IPS-11a (cell line): ENCODE data around the gene TSHZ2.
A peak's percentile ranks its signal among the peaks of the same experiment; 100 is the strongest.
"Not testable (repeated sequence)": the region's sequence is repeated elsewhere in the genome, so short reads cannot be mapped to it uniquely, and the experiment has no call there.

Source experiments
- H3K4me3 ChIP-seq: one replicate; pipeline ENCODE4 v1.5.1; 2013; ENCODE audit warnings: low read depth, low read length, control low read depth

The TSHZ2 gene

GRCh38 chr20:52959125-52959524, 13.0 kb upstream of the TSHZ2 start:
- no peak overlapping the region for H3K4me3 ChIP-seq

- H3K4me3 ChIP-seq, result no peak overlapping the region
Observed at GRCh38 chr20:52962183-52962582, 10.0 kb upstream of the TSHZ2 start.

DNA sequence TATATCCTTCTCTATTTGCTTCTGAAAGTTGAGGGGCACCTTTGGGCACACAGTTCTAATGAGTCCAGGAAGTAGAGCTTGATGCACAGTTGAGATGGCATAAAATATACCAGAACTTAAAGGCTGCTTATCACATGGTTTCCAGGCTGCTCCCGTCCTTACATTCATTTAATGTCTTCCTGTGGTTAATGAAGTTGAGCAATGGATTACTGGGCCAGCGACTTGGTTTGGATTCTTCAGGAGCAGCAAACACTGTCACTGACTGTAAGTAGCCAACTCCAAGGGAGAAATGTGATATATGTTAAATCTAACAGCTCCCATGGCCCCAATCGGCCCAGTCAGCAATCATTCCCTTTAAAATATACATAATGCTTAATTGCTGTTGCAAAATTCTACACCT, 9.0 kb upstream of the TSHZ2 start:
- no peak overlapping the region for H3K4me3 ChIP-seq

DNA sequence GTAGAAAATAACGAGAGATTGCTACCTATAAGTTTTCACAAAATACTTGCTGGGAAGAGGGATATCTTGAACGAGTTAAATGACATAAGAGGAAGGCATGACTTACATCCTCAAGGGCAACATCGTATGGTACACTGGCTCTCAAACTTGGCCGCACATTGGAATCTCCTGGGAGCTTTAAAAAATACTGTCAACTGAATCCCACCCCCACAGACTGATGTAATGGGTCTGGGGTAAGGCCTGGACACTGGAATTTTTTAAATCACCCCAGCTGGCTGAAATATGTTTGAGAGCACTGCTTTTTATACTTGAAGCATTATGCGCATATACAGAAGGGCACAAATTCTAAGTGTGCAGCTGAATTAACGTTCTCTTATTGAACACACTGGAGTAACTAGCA, 8.0 kb upstream of the TSHZ2 start:
- H3K4me3 ChIP-seq, result no peak overlapping the region

DNA sequence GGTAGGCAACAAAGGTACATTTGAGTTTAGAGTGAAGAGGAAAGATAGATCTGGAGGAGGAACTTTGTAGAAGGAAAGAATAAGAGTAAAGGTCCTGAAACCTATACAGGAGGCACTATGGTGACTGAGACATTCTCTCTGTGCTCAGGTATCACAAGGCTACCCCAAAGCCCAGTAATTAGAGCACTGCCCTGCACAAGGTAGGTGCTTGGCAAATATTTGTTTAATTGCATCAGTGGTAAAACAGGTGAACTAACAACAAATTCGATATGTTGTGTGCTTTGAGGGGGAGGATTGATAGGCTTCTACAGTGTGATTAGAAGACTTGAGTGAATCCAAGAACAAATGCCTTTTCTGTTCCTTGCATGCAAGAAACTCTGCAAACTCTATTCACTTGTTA, 6.8 kb upstream of the TSHZ2 start:
- H3K4me3 ChIP-seq, result no peak overlapping the region

DNA sequence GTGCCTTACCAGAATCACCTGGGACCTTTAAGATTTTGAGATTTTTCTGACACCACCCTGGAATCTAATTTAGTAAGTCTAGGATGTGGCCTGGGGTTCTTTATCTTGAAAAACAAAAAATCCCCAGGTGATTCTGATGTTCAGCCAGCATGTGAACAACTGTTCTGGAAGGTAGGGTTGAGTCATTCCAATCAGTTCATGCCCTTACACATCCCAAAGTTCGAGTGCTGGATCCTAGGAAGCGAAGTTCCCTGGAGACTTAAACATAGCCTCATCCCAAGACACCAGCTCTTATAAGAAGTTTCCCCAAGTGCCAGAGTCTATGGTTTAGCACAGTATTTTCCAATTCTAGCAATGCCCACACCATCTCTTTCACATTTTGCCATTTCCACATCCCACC, 6.3 kb upstream of the TSHZ2 start:
- no peak overlapping the region for H3K4me3 ChIP-seq

DNA sequence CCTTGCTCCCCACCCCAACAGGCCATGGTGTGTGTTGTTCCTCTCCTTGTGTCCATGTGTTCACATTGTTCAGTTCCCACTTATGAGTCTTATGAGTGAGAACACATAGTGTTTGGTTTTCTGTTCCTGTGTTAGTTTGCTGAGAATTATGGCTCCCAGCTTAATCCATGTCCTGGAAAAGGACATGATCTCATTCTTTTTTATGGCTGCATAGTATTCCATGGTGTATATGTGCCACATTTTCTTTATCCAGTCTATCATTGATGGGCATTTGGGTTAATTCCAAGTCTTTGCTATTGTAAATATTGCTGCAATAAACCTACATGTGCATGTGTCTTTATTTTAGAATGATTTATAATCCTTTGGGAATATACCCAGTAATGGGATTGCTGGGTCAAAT, 5.6 kb upstream of the TSHZ2 start:
- not testable (repeated sequence) for H3K4me3 ChIP-seq

GRCh38 chr20:52971498-52972189, 514 bp upstream of the TSHZ2 start:
- H3K4me3 ChIP-seq, result peak overlapping the region; percentile 73

GRCh38 chr20:52972965-52973819, 1.0 kb downstream of the TSHZ2 start:
- H3K4me3 ChIP-seq, result peak overlapping the region; percentile 73

DNA sequence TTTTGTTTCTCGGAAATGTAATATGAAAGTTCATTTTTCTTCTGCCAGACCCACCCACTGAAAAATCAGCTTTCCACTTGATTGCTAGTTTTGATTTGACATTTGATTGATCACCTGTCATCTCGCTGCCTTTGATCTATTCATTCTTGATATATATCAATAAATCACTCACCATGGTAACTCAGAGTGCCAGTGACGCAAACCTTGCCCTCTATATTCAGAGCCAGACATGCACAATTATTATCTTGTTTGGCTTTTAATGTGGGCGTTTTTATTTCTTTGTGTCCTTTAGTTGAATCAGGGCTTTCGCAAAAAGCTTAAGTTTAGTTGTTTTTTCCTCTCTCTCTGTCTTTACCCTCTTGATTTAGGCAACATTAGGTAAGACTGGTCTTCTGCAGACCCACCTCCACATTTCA, 2.0 kb downstream of the TSHZ2 start:
- no peak overlapping the region for H3K4me3 ChIP-seq

GRCh38 chr20:52975029-52975732, 3.0 kb downstream of the TSHZ2 start:
- H3K4me3 ChIP-seq, result no peak overlapping the region

DNA sequence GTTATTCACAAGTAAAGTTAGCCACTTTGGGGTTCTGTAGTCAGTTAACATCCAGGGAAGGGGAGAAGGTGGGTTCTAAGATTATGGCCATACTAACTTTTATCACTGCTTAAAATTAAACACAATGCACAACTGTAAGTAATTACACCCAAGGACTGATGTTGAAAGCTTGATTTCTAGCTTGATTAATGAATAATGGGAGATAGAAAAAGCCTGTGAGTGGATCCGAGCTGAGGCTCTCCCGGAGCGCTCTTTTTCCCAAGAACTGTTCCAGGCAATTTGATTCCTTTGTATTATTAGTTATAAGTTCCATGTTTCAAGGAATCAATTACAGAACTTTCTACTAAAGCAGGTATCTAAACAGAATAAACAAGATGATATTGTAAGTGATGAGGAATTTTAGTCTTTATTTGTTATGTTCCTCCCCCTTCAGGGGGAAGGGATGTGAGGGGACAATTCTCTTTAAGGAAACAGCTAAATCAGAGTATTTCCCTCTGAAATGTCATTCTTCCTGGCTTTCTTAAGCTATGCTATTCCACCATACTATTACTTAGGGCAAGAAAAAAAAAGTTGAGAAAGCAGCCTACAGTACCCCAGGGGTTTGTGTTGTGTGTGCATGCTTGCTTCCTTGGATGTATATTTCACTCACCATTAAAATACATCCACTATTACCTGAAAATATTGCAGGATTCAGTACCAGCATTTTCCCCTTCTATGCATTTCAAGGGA, 3.8 kb downstream of the TSHZ2 start:
- no peak overlapping the region for H3K4me3 ChIP-seq

- no peak overlapping the region for H3K4me3 ChIP-seq
Observed at GRCh38 chr20:52978851-52979250, 6.7 kb downstream of the TSHZ2 start.

DNA sequence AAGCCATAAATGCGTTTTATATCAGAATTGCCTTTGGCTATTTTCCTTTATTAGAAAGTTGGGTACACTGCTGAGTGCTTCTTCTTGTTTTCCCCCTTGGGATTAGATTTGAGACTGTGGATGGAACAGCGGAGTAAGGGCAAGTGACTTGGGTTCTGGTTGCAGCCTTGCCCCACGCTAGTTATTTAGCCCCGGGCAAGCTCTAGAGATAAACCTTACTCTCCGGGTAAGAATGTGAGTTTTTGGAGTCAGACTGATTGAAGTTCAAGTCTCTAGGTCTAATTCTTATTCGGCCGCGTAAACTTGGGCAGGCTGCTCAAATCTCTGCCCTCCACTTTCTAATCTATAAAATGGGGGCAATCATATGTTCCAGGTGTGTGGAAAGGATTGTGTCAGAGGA, 8.9 kb downstream of the TSHZ2 start:
- H3K4me3 ChIP-seq, result no peak overlapping the region

GRCh38 chr20:52983726-52984450, 11.7 kb downstream of the TSHZ2 start:
- H3K4me3 ChIP-seq, result no peak overlapping the region

DNA sequence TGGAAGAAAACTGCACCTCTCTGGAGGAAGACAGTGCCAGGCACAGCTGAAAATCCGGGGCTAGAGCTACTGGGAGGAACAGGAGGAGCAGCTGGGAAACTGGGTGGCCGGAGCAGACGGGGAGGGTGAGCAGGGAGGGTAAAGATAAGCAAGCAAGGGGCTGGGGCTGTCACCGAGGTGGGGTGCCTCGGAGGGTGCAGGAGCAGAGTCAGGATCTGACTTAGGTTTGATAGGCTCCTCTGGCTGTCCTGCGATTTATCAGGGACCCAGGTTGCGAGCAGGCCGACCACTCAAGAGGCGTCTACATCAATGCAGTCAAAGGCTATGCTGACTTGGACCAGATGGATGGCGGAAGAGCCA, 12.3 kb downstream of the TSHZ2 start:
- no peak overlapping the region for H3K4me3 ChIP-seq

GRCh38 chr20:52985687-52986086, 13.5 kb downstream of the TSHZ2 start:
- no peak overlapping the region for H3K4me3 ChIP-seq

DNA sequence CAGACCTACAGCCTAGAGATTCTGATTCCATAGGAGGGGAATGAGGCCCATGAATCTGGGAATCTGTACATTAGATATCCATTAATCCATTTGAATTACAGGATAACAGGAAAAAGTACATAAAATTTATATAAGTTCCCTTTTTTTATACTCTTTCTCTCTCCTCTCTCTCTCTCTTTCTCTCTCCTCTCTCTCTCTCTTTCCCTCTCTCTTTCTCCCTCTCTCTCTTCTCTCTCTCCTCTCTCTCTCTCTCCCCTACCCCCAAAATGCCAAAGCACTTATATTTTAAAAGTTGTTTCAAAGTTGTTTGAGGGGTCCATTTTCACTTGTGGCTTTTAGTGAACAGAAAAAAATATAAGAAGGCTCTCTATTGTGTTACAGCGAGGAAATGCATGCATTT, 15.1 kb downstream of the TSHZ2 start:
- no peak overlapping the region for H3K4me3 ChIP-seq

- no peak overlapping the region for H3K4me3 ChIP-seq
Observed at GRCh38 chr20:52991830-52992229, 19.7 kb downstream of the TSHZ2 start.

- no peak overlapping the region for H3K4me3 ChIP-seq
Observed at GRCh38 chr20:52992632-52993031, 20.5 kb downstream of the TSHZ2 start.

GRCh38 chr20:52993076-52993475, 20.9 kb downstream of the TSHZ2 start:
- H3K4me3 ChIP-seq, result no peak overlapping the region
